GM19324 (cell line): ENCODE measurements around the gene STX11.
"Not testable (repeated sequence)": the region's sequence is repeated elsewhere in the genome, so short reads cannot be mapped to it uniquely, and the experiment has no call there.

Experiments
- ATAC-seq: cut with Tn5 transposase; IDR thresholded peaks from one replicate; pipeline ENCODE4 v1.9.1; 2021; ENCODE audit warnings: mild to moderate bottlenecking, moderate library complexity; ENCODE audit not compliant: unreplicated experiment, low FRiP score

STX11 gene

DNA sequence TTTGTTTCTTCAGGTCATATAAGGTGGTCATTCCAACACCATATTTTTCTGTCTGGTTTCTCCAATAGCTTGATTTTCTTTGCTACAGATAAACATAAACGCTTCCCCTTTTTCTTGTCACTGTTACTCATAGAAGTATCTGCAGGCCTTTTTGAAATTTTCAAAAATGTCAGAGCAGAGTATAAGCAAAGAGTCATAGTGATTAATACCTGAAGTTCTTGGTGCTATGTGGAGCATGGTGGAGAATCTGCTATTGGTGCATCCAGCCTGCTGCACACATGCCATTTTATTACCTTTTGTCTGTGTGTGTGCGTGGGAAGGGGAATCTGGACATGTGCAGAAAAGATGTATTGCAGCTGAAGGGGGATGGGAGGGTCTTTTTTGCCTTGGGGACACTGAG lies 19.7 kb downstream of the STX11 start:
- ATAC-seq = no peak

DNA sequence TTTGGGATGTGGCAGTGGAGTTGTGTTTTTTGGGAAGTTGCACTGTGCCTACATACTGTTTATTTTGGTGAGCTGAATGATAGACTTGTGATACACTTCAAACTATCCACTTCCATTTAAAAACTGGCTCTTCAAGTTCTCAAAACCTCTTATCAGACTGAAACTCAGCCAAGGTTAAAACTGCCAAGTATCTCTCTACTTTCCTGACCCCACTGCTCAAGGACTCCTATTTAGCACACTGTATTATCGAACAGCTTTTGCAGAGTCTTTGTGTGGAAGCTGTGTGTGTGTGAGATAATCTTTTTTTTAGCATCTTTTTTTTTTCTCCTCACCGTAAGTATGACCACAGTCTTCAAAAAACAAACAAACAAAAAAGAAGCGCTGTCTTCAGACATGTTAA lies 21.1 kb downstream of the STX11 start:
- no peak for ATAC-seq

DNA sequence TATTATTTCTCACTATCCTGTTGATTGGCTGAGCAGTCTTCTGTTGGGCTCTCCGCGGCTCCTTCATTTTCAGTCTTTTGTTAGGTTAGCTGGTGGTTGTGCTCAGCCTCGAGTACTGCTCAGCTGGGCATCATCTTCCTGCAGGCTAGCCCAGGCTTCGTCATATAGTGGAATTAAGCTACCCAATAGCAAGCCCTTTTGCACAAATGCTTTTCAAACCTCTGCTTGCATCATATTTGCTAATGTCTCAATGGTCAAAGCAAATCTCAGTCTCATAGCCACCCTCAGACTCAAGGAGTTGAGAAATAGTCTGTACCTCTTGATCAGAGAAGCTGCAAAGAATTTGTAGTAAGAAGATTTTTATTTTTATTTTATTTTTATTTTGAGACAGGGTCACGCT lies 23.7 kb downstream of the STX11 start:
- no peak for ATAC-seq

DNA sequence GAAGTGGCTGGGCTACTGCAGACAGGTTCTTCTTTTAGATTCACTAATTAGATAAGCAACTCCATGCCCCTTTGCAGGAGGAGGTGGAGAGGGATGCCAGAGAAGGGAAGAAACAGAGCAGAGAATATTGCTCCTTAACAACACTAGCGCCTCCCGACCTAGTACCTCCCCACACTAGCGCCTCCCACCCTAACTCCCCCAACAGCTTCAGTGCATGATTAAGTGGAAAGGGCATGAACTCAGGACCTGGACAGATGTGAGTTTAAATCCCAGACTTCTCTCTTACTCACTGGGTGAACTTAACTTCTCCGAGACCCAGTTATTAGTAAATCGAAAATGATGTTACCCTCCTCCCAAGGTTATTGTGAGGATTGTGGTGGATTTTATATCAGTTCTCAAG lies 25.7 kb downstream of the STX11 start:
- ATAC-seq = no peak

DNA sequence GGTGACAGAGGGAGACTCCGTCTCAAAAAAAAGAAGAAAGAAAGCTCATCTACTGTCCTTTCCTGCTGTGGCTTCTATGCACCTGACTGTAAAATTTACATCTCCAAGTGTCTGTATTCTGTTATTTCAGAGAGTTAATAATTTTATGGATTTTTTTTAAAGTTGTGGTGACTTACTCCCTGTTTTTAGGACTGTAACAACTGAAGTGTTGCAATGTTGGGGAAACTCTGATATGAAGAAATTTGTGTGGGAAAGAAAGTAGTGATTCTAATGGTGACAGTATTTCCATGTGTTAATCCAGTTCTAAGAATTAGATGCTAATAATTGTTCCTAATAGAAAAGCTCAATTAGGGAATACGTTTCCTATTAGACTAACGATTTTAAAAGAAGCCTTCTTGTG lies 27.4 kb downstream of the STX11 start:
- no peak for ATAC-seq

DNA sequence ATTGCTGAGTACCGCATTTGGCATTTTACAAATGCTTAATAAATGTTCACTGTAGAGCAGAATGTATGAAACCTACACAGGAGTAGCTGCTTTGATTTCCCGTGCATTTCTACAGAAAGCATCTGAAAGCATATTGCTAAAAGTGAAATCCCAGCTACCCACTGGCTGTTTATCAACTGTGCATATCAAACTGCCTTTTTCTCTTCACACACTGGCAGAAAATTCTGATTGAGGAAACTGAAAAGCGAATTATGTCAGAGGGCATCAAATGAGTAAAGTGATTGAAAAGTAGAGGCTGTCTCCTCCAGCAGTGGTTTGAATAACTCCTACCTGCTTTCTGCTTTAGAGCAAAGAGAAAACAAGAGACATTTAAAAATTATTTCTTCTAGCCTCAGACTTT lies 28.0 kb downstream of the STX11 start:
- no peak for ATAC-seq

DNA sequence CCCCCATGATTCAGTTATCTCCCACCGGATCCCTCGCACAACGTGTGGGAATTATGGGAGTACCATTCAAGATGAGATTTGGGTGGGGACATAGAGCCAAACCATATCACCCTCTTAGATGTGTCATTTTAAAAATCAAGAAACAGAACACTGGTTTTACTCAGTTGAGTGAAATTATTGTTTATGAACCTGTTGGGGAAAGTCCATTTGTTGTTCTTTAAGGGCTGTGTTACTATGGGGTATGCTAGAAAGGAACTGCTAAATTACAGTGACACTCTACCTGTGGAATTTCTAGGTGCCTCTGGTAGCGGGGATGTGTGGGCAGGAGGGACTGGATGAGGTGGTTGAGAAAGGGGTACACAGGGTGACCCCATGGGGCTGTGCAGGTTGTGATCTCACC lies 28.9 kb downstream of the STX11 start:
- ATAC-seq = no peak

DNA sequence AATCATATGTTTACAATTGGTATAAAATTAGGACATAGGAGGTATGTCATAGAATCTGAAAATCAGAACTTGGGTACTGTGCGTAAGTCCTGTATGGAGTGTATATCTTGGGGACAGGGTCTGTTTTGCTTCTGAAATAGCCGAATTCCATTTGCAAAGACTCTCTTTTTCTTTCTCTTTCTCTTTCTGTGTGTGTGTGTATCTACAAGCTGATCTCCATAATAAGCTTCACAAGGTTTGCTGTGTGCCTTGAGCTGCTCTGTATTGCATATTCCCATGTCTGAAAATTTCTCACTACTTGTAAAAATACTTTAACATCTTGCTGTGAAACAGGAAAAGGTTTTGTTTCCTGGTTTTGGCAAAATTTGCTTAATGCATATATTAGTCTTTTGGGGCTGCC lies 29.5 kb downstream of the STX11 start:
- ATAC-seq = peak; percentile 54

DNA sequence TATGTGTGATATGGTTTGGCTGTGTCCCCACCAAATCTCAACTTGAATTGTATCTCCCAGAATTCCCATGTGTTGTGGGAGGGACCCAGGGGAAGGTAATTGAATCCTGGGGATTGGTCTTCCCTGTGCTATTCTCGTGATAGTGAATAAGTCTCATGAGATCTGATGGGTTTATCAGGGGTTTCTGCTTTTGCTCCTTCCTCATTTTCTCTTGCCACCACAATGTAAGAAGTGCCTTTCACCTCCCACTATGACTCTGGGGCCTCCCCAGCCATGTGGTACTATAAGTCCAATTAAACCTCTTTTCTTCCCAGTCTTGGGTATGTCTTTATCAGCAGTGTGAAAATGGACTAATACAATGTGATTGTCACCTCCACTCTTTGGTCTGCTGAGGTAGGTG lies 30.0 kb downstream of the STX11 start:
- ATAC-seq = not testable (repeated sequence)

DNA sequence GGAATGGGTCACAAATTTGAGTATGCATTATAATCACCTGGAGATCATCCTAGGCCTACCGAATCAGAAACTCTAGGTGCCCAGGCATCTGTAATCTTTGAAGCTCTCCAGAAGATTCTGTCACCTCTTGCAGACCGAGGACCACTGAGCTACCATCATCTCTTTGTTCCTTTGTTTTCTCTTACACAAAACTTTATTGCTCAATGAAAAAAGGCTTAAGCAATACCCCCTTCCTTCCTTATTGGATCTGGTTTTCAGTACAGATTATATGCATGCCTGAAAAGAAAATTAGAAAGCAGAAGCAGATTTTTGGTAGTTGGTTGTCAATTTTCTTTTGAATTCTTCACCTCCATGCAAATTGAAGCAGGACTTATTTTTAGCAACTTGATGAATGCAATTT lies 31.3 kb downstream of the STX11 start:
- ATAC-seq = no peak

DNA sequence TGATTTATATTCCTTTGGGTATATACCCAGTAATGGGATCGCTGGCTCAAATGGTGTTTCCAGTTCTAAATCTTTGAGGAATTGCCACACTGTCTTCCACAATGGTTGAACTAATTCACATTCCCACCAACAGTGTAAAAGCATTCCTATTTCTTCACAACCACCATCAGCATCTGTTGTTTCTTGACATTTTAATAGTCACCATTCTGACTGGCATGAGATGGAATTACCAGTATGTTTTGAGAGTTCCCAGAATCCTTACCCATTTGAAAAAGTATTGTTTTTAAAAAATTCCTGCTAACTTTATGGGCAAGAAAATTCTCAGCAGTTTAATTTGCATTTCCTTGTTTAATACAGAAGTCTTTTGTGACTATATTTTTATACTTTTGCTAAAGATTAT lies 33.9 kb downstream of the STX11 start:
- not testable (repeated sequence) for ATAC-seq

DNA sequence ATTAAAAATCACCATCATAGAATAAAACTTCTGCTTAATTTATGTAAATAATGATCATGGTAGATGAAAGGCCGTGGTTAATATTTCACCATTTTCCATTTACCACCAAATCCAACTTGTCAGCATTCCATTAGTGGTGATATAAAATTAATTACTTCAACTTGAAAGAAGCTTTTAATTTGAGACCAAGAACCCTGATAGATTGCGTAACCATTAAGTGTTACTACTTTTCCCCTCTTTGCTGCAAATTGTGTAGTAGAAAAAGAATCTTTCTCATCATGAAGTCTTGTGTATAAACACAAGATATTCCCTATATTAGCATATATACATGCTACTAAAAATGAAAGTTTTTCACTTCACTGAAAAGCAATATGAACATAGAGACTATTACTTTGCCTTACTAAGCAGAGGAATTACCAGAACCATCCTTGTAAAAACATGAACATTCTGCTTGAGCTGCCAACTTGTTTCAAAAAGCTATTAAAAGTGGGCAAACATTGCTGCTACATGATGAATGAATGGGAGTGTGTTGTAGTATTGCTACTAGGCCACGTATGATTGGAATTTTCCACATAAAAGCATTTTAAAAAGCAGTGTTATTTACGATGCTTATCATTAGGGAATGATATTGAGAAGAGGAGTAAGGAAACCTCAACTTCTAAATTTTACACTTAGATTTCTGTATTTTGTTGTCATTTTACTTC lies 35.0 kb downstream of the STX11 start:
- ATAC-seq = no peak

DNA sequence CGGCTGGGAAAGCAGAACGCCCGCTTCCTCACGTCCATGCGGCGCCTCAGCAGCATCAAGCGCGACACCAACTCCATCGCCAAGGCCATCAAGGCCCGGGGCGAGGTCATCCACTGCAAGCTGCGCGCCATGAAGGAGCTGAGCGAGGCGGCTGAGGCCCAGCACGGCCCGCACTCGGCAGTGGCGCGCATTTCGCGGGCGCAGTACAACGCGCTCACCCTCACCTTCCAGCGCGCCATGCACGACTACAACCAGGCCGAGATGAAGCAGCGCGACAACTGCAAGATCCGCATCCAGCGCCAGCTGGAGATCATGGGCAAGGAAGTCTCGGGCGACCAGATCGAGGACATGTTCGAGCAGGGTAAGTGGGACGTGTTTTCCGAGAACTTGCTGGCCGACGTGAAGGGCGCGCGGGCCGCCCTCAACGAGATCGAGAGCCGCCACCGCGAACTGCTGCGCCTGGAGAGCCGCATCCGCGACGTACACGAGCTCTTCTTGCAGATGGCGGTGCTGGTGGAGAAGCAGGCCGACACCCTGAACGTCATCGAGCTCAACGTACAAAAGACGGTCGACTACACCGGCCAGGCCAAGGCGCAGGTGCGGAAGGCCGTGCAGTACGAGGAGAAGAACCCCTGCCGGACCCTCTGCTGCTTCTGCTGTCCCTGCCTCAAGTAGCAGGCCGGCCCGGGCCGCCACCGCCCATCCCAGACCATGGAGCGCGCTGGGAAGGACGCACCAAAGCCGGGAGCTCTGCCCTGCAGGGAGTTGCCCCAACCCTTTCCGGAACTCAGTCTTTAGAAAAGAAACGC lies 36.7 kb downstream of the STX11 start:
- no peak for ATAC-seq

DNA sequence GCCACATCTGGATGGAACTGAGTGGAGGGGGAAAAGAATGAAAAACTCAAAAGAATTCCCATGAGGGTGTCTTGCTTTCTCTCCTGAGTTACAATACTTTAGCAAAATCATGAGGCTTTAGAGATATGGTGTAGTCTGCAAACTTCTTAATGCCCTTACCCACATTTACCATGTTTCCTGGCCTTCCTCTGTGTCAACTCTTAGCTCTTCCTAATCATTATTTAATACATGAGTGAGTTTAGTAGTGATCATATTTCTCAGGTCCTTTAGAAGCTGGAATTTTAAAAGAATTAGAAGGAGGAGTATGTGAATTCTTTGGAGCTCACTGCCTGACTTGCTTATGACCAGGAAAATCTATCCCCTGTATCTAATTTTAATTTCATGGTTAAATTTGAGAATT lies 39.0 kb downstream of the STX11 start:
- no peak for ATAC-seq

DNA sequence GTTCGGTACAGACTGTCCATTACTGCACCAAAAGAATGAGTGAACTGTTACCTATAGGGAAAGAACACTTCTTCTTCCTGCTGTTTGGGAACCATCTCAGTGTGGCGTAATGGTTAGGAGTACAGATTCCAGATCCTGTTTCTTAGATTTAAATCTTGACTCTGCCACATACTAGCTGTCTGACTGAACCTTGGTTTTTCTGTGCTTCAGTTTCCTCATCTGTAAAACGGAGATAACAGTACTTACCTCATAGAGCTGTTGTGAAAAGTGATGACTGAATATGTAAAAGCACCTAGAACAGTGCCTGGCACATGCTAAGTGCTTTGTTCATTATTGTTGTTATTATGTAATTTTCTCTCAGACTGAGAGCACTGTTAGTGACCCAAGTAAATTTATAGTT lies 39.8 kb downstream of the STX11 start:
- ATAC-seq = no peak

DNA sequence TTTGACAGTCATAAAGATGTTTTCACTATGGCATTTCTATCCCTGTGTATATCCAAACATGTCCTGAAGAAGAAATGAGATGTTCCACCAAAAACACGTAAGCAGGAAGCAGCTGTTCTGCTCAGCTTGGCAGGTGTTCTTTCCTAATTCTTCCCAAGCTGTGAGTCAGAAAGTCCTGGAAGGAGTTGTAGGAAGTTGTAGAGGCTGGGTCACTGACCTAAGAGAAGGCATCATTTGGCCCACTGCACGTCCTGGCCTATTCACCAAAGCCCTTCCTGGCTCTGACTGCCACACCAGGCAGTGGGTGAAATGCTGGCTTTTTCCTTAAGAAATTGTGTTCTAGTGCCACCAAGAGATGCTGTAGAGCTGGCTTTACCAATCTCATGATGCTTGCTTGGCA lies 40.3 kb downstream of the STX11 start:
- no peak for ATAC-seq

DNA sequence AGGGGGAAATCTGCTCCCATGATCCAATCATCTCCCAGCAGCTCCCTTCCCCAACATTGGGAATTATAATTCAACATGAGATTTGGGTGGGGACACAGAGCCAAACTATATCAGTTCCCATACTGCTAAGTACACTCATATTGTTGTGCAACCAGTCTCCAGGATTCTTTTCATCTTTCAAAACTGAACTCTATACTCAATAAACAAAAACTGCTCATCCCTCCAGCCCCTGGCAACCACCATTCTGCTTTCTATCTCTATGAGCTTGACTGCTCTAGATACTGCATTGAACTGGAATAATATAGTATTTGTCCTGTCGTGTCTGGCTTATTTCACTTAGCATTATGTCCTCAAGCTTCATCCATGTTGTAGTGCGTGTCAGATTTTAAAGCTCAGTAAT lies 42.9 kb downstream of the STX11 start:
- no peak for ATAC-seq

DNA sequence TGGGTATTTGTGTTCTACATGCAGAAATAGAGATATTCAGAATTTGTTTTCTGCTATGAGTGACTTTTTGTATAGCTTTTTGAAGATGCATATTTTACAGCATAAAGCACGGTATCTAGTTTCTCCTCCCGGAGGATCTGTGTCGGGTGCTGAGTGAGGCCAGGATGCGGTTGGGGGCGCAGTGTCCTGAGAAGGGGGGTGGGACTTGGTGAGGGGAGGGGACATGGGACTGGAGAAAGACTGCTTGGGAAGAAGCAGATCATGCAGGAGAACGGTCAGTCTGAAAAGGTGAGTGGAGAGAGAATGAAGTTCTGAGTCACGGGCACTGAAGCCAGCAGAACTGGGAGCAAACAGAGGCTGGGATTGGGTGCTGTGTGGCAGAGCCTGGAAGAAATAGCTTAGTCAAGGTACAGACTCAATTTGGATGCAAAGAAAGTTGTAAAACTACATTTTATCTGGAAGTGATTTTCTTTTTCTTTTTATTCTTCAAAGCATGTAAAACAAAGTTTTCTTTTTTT lies 44.0 kb downstream of the STX11 start:
- no peak for ATAC-seq

DNA sequence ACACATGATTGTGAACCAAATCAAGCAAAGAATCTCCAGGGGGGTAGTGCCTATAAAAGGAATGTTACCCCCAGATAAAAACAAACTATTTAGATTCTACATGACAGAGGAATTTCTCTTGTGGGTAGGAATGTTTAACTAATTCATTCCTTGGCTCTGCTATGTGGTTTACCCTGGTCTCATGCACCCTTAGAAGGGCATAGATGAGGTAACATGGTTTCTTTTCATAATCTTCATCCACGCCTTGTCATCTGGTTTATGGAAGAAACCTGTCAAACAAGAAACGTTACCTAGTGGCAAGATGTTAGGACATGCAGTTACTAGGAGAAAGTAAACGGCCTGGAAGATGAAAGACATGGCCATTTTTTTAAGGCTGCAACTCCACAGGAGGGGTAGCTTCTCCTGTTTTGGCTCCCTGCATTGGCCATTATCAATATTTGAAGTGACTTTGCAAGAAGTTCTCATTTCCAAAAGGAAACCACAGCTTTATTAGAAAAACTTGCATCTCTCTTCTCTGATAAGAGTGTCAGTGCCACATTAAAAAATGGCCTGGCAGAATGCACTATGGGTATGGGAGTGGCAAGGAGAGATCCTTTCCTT lies 45.5 kb downstream of the STX11 start:
- no peak for ATAC-seq

DNA sequence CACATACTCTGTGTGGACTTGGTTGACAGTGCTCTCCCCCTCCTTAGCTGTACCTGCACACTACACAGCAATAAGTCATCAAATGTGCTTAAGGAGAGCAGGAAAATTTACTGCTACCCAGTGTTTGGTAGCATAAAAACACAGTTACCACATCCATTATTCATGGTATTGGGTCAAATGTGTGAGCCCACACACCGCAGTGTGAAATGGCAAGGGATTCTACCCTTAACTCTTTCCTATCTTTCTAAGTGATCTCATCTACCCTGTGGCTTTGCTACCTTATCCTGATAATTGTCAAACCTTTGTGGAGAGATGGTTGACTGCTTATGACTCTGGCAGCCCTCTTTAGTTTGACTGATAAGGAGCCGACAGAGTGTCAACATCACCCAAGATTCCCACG lies 47.6 kb downstream of the STX11 start:
- ATAC-seq = no peak

DNA sequence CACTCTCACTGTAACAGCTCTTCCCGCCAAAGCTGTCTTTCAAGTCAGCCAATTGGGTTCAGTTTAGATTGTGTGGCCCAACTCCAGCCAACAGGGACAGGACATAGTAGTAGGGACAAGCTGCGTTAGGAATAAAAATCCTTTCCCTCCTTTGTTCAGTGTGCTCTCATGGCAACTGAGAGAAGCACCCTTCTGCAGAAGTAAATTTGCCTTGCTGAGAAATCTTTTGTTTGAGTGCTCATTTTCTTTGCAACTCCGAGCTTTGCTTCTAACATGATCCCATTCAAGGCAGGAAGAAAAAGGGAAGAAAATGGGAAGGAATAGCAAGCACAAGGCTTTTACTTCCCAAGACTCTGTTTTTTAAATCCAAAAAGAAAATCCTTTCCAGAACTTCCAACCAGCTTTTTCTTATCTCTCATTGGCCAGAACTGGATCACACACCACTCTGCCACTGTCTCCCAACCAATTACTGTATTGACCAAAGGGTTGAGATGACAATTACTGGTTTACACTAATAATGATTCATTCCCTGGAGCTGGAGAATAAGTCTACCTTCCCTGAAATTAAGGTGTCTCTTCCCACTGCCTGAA lies 52.7 kb downstream of the STX11 start:
- no peak for ATAC-seq
